Breast epithelium (tissue), 4 donors: ENCODE measurements around the gene CGN. TPM values are rescaled to one million over a fixed set of nuclear protein-coding genes. Genes with fewer than 3 reads are reported as not detected.

Experiments used
- DNase-seq, 2 donors: peaks; one replicate each; pipeline ENCODE4 v3.0.0-alpha.2; 2019; ENCODE audit warnings: low spot score in 2 of 2
- H3K27ac ChIP-seq, 2 donors: fragments of 200-600 bp; sonication (generic) in 1 of 2; one replicate each; pipeline ENCODE4 v1.5.1; 2016 to 2019; ENCODE audit warnings: mild to moderate bottlenecking in 1 of 2
- H3K27me3 ChIP-seq, 2 donors: fragments of 200-600 bp; sonication (generic) in 1 of 2; one replicate each; pipeline versions ENCODE4 v1.5.1 to v1.6.0; 2017 to 2019; ENCODE audit warnings: control low read depth in 1 of 2, mild to moderate bottlenecking in 1 of 2
- H3K36me3 ChIP-seq: fragments of 200-600 bp; one replicate; pipeline ENCODE4 v1.5.1; 2019
- H3K4me1 ChIP-seq, 2 donors: fragments of 200-600 bp; sonication (generic); one replicate each; pipeline ENCODE4 v1.5.1; 2016 to 2019; ENCODE audit warnings: control low read depth in 1 of 2
- H3K4me3 ChIP-seq, 3 donors: fragments of 200-600 bp; sonication (generic); 1 replicate in 2 of 3; 2 replicates in 1 of 3; pipeline ENCODE4 v1.5.1; 2016 to 2019; ENCODE audit warnings: mild to moderate bottlenecking in 3 of 3, moderate library complexity in 2 of 3
- H3K9me3 ChIP-seq, 2 donors: fragments of 200-600 bp; sonication (generic) in 1 of 2; one replicate each; pipeline ENCODE4 v1.5.1; 2016 to 2019; ENCODE audit warnings: control low read depth in 1 of 2
- CTCF ChIP-seq, 3 donors: fragments of 450-650 bp; IDR thresholded peaks; one replicate each; pipeline ENCODE4 v1.5.1; 2016 to 2017; ENCODE audit warnings: antibody characterized with exemption in 3 of 3, mild to moderate bottlenecking in 3 of 3, moderate library complexity in 3 of 3
- POLR2A ChIP-seq: fragments of 450-650 bp; IDR thresholded peaks from one replicate; pipeline ENCODE4 v1.6.1; 2016; ENCODE audit warnings: antibody characterized with exemption, mild to moderate bottlenecking, moderate library complexity
- POLR2AphosphoS5 ChIP-seq, 3 donors: sonication (generic); formaldehyde crosslinking; IDR thresholded peaks; one replicate each; pipeline ENCODE4 v1.6.1; 2017; ENCODE audit warnings: antibody characterized with exemption in 3 of 3
- intact Hi-C: fragments of 100-400 bp; cut with DNase I; formaldehyde crosslinking; loops from one replicate; pipeline ENCODE4 v1.15.1; 2023; ENCODE audit warnings: low total_unique reads
- total RNA-seq, 3 donors: library from RNA; depleted of rRNA; stranded (reverse); fragments of >200 nt; gene quantifications; one replicate each; pipeline ENCODE4 v1.1.0, GENCODE V29; 2016

CGN gene
- total RNA-seq, 3 donors from 2014 or later, result 0.16 to 28.1 (median 13.4) TPM

DNA sequence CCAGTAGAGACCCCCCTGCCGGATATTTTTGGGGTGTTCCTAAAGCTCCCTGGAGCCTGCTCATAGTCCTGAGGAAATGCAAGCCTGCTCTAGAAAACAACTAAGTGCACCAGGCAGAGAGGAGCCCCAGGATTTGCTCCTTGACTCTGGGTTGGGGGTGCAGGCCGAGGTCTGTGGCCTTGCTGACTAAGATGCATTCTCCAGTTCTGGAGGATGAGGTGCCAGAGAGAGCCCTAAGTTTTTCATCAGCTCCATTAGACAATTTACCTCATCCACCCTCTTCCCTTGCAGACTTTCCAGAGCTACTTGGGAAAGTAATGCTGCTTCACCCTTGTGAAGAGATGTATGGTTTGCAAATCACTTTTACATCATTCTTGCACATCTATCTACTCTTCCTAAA is 38.0 kb downstream of the CGN start:
- intact Hi-C loops, result no loop called here
- peak overlapping the region in 1 of 2 donors; percentile 87 for H3K27ac ChIP-seq
- H3K4me1 ChIP-seq, result peaks cover 0 to 5% of the 10 kb centered on the region in 2 donors
- no peak for TF ChIP-seq CTCF (IDR thresholded peaks at IDR 0.05)
- no peaks in the 10 kb centered on the region for H3K9me3 ChIP-seq
- no peaks in the 10 kb centered on the region for H3K36me3 ChIP-seq
- no peak overlapping the region for H3K4me3 ChIP-seq
- no peaks in the 10 kb centered on the region for H3K27me3 ChIP-seq
- DNase-seq, result no peak

GRCh38 chr1:151553659-151554058 is 42.5 kb downstream of the CGN start:
- DNase-seq, result no peak
- Histone ChIP-seq H3K27me3 (no peaks in the 10 kb centered on the region), H3K27ac (no peak overlapping the region), H3K4me3 (no peak overlapping the region), H3K9me3 (no peaks in the 10 kb centered on the region), H3K4me1 (no peaks in the 10 kb centered on the region), H3K36me3 (no peaks in the 10 kb centered on the region)
- TF ChIP-seq CTCF (IDR thresholded peaks at IDR 0.05), result no peak
- no peak for TF ChIP-seq POLR2A
- intact Hi-C loops, result no loop called here

- H3K4me3 ChIP-seq, result no peak overlapping the region
- H3K27ac ChIP-seq, result no peak overlapping the region
- no peak for TF ChIP-seq CTCF (IDR thresholded peaks at IDR 0.05)
- no peak for TF ChIP-seq POLR2A
- TF ChIP-seq POLR2AphosphoS5 (IDR thresholded peaks at IDR 0.05), result no peak
- no peaks in the 10 kb centered on the region for H3K36me3 ChIP-seq
- H3K4me1 ChIP-seq, result no peaks in the 10 kb centered on the region
- H3K27me3 ChIP-seq, result no peaks in the 10 kb centered on the region
- H3K9me3 ChIP-seq, result no peaks in the 10 kb centered on the region
- intact Hi-C loops, result no loop called here
- no peak for DNase-seq
Measured at GRCh38 chr1:151556052-151556451, 44.9 kb downstream of the CGN start.

- H3K27me3 ChIP-seq, result no peaks in the 10 kb centered on the region
- H3K27ac ChIP-seq, result no peak overlapping the region
- intact Hi-C loops, result no loop called here
- H3K36me3 ChIP-seq, result no peaks in the 10 kb centered on the region
- H3K9me3 ChIP-seq, result no peaks in the 10 kb centered on the region
- TF ChIP-seq POLR2AphosphoS5 (IDR thresholded peaks at IDR 0.05) (no peak), CTCF (IDR thresholded peaks at IDR 0.05) (no peak), POLR2A (no peak)
- H3K4me3 ChIP-seq, result no peak overlapping the region
- no peaks in the 10 kb centered on the region for H3K4me1 ChIP-seq
- DNase-seq, result no peak
Measured at GRCh38 chr1:151562661-151563060, 51.5 kb downstream of the CGN start.

DNA sequence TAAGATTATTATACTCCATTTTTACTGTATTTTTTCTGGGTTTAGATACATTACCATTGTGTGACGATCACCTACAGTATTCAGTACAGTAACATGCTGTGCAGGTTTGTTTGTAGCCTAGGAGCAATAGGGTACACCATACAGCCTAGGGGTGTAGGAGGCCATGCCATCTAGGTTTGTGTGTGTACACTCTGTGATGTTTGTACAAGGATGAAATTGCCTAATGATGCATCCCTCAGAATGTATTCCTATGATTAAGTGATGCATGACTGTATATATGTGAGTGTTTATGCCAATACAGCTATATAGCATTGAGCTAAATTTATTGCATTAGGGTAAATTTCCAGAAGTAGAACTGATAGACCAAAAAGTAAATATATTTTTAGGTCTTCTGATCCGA is 52.2 kb downstream of the CGN start:
- TF ChIP-seq POLR2AphosphoS5 (IDR thresholded peaks at IDR 0.05) (no peak), CTCF (IDR thresholded peaks at IDR 0.05) (no peak), POLR2A (no peak)
- no peaks in the 10 kb centered on the region for H3K36me3 ChIP-seq
- intact Hi-C loops, result no loop called here
- H3K4me3 ChIP-seq, result no peak overlapping the region
- H3K9me3 ChIP-seq, result no peaks in the 10 kb centered on the region
- H3K4me1 ChIP-seq, result no peaks in the 10 kb centered on the region
- no peaks in the 10 kb centered on the region for H3K27me3 ChIP-seq
- H3K27ac ChIP-seq, result no peak overlapping the region
- DNase-seq, result no peak
